Naive thymus-derived CD4-positive, alpha-beta T cell (primary cell): ENCODE data around the gene UBN1. TPM values are rescaled to one million over a fixed set of nuclear protein-coding genes. Genes with fewer than 3 reads are reported as not detected.

Source experiments
- ATAC-seq: fragments of 150-1000 bp; cut with Tn5 transposase; 2 replicates; pipeline ENCODE4 v1.10.0; 2021; ENCODE audit warnings: mild to moderate bottlenecking, moderate library complexity
- CTCF ChIA-PET: fragments of 350-600 bp; sonication (Branson Sonifier 250); formaldehyde crosslinking; loops from one replicate; lab custom pipeline; 2021; ENCODE audit warnings: antibody characterized with exemption; lab: Charles Lee
- POLR2A ChIA-PET: fragments of 350-600 bp; sonication (Branson Sonifier 250); formaldehyde crosslinking; loops from one replicate; lab custom pipeline; 2021; ENCODE audit warnings: antibody characterized with exemption, inconsistent platforms; lab: Charles Lee
- DNase-seq, 9 donors: peaks; one replicate each; pipeline versions ENCODE4 v3.0.0 to v3.0.0-alpha.2; 2020 to 2022; ENCODE audit warnings: mixed read lengths in 1 of 9
- H3K27ac ChIP-seq: one replicate; pipeline ENCODE4 v1.7.0; 2013; ENCODE audit warnings: mild to moderate bottlenecking, low read depth, low read length, moderate library complexity
- H3K27me3 ChIP-seq, 2 donors: one replicate each; pipeline ENCODE4 v1.7.0; 2013; ENCODE audit warnings: low read length in 2 of 2, mild to moderate bottlenecking in 2 of 2, moderate library complexity in 2 of 2; ENCODE audit not compliant: control insufficient read depth in 2 of 2, insufficient read depth in 2 of 2
- H3K36me3 ChIP-seq, 3 experiments: 1 replicate in 2 of 3; 2 replicates in 1 of 3; pipeline ENCODE4 v1.7.0; 2013; ENCODE audit warnings: low read length in 3 of 3, mild to moderate bottlenecking in 3 of 3, moderate library complexity in 1 of 3; ENCODE audit not compliant: insufficient read depth in 3 of 3, control insufficient read depth in 2 of 3
- H3K4me1 ChIP-seq, 2 donors: one replicate each; pipeline ENCODE4 v1.7.0; 2013; ENCODE audit warnings: low read length in 2 of 2, mild to moderate bottlenecking in 2 of 2, moderate library complexity in 1 of 2; ENCODE audit not compliant: control insufficient read depth in 2 of 2, insufficient read depth in 2 of 2
- H3K4me3 ChIP-seq: 2 replicates; pipeline ENCODE4 v1.7.0; 2013; ENCODE audit warnings: mild to moderate bottlenecking, low read length
- H3K9me3 ChIP-seq, 3 experiments: 1 replicate in 2 of 3; 2 replicates in 1 of 3; pipeline ENCODE4 v1.7.0; 2013; ENCODE audit warnings: low read length in 3 of 3; ENCODE audit not compliant: control insufficient read depth in 2 of 3
- H3K27ac Mint-ChIP-seq, 9 donors: one replicate each; pipeline ENCODE4 v1.8.0; 2020 to 2022; ENCODE audit warnings: mixed read lengths in 9 of 9, mild to moderate bottlenecking in 8 of 9, moderate library complexity in 5 of 9, inconsistent platforms in 2 of 9
- H3K27me3 Mint-ChIP-seq, 5 donors: one replicate each; pipeline ENCODE4 v1.8.0; 2021 to 2022; ENCODE audit warnings: mixed read lengths in 5 of 5, mild to moderate bottlenecking in 1 of 5
- H3K36me3 Mint-ChIP-seq, 5 donors: one replicate each; pipeline ENCODE4 v1.8.0; 2020 to 2022; ENCODE audit warnings: mixed read lengths in 5 of 5, mild to moderate bottlenecking in 3 of 5, inconsistent platforms in 1 of 5
- H3K4me1 Mint-ChIP-seq, 7 donors: one replicate each; pipeline ENCODE4 v1.8.0; 2020 to 2022; ENCODE audit warnings: mixed read lengths in 7 of 7, mild to moderate bottlenecking in 3 of 7, inconsistent platforms in 1 of 7
- H3K4me3 Mint-ChIP-seq, 10 donors: one replicate each; pipeline ENCODE4 v1.8.0; 2020 to 2022; ENCODE audit warnings: mild to moderate bottlenecking in 10 of 10, mixed read lengths in 10 of 10, moderate library complexity in 6 of 10, inconsistent platforms in 2 of 10
- H3K9me3 Mint-ChIP-seq, 11 donors: one replicate each; pipeline ENCODE4 v1.8.0; 2020 to 2022; ENCODE audit warnings: mixed read lengths in 11 of 11, mild to moderate bottlenecking in 4 of 11, inconsistent platforms in 1 of 11, moderate library complexity in 1 of 11
- intact Hi-C, 2 donors: fragments of 100-400 bp; cut with micrococcal nuclease; formaldehyde crosslinking; loops; one replicate each; pipeline ENCODE4 v1.15.1; 2023
- polyA plus RNA-seq, 2 donors: library from polyadenylated mRNA; unstranded; fragments of 300-500 nt; fragmentation: Illumina TruSeq; gene quantifications; one replicate each; pipeline ENCODE4 v1.2.3, GENCODE V29; 2021
- total RNA-seq, 6 experiments: library from RNA in 5 of 6; stranded (reverse) in 5 of 6; gene quantifications; 1 replicate in 5 of 6; 2 replicates in 1 of 6; pipeline ENCODE4 v1.2.3 and lab custom pipeline; 2021 to 2026

The UBN1 gene
- total and polyA plus RNA-seq, 7 experiments from 2014 or later: 11.0 to 58.7 (median 40.0) TPM

- DNase-seq: no peak
- H3K36me3 ChIP-seq: peaks cover 0 to 80% (median 18%) of the 10 kb centered on the region in 3 experiments
- POLR2A ChIA-PET: no interaction called here
Measured at GRCh38 chr16:4813251-4814003, 33.9 kb upstream of the UBN1 start.

GRCh38 chr16:4814046-4814445, 33.2 kb upstream of the UBN1 start:
- no peaks in the 10 kb centered on the region for H3K9me3 Mint-ChIP-seq
- Histone ChIP-seq H3K36me3 (peaks cover 0 to 80% (median 18%) of the 10 kb centered on the region in 3 experiments), H3K4me3 (no peak overlapping the region), H3K9me3 (no peaks in the 10 kb centered on the region), H3K4me1 (no peaks in the 10 kb centered on the region), H3K27me3 (no peaks in the 10 kb centered on the region), H3K27ac (no peak overlapping the region)
- ChIA-PET CTCF (no interaction called here), POLR2A (no interaction called here)
- peaks cover 0 to 49% (median 16%) of the 10 kb centered on the region in 5 donors for H3K36me3 Mint-ChIP-seq
- ATAC-seq (no peak), DNase-seq (no peak)
- no peaks in the 10 kb centered on the region for H3K27me3 Mint-ChIP-seq
- intact Hi-C loops: no loop called here
- H3K27ac Mint-ChIP-seq: peak overlapping the region in 1 of 9 donors; percentile 52
- no peak overlapping the region for H3K4me3 Mint-ChIP-seq
- H3K4me1 Mint-ChIP-seq: peaks cover 0 to 3% (median 0%) of the 10 kb centered on the region in 7 donors

More at GRCh38 chr16:4813251-4814003, 33.9 kb upstream of the UBN1 start:
- Mint-ChIP-seq H3K4me3 (no peak overlapping the region), H3K27me3 (no peaks in the 10 kb centered on the region), H3K36me3 (peaks cover 0 to 45% (median 12%) of the 10 kb centered on the region in 5 donors), H3K4me1 (peaks cover 0 to 2% (median 0%) of the 10 kb centered on the region in 7 donors), H3K27ac (peak overlapping the region in 1 of 9 donors; percentile 49), H3K9me3 (no peaks in the 10 kb centered on the region)
- no peaks in the 10 kb centered on the region for H3K4me1 ChIP-seq
- CTCF ChIA-PET: no interaction called here
- no peaks in the 10 kb centered on the region for H3K27me3 ChIP-seq
- intact Hi-C loops: no loop called here
- no peak for ATAC-seq
- H3K27ac ChIP-seq: no peak overlapping the region
- no peak overlapping the region for H3K4me3 ChIP-seq
- no peaks in the 10 kb centered on the region for H3K9me3 ChIP-seq

GRCh38 chr16:4814542-4815173, 32.6 kb upstream of the UBN1 start:
- no peak overlapping the region for H3K4me3 Mint-ChIP-seq
- DNase-seq (no peak), ATAC-seq (no peak)
- no peaks in the 10 kb centered on the region for H3K9me3 ChIP-seq
- CTCF ChIA-PET: no interaction called here
- peaks cover 0 to 49% (median 16%) of the 10 kb centered on the region in 5 donors for H3K36me3 Mint-ChIP-seq
- H3K4me3 ChIP-seq: no peak overlapping the region
- intact Hi-C loops: no loop called here
- POLR2A ChIA-PET: interaction anchor here (0.6 kb wide), 1 partner anchor 46 kb away, joined by 3 read pairs; no protein-coding TSS in a partner anchor
- H3K4me1 ChIP-seq: no peaks in the 10 kb centered on the region
- H3K27ac Mint-ChIP-seq: peak overlapping the region in 1 of 9 donors; percentile 52
- peaks cover 0 to 79% (median 18%) of the 10 kb centered on the region in 3 experiments for H3K36me3 ChIP-seq
- no peaks in the 10 kb centered on the region for H3K27me3 Mint-ChIP-seq
- no peaks in the 10 kb centered on the region for H3K9me3 Mint-ChIP-seq
- no peak overlapping the region for H3K27ac ChIP-seq
- no peaks in the 10 kb centered on the region for H3K27me3 ChIP-seq
- H3K4me1 Mint-ChIP-seq: peaks cover 0 to 3% (median 0%) of the 10 kb centered on the region in 7 donors

GRCh38 chr16:4820652-4821051, 26.6 kb upstream of the UBN1 start:
- Mint-ChIP-seq H3K4me3 (no peak overlapping the region), H3K27ac (peak overlapping the region in 1 of 9 donors; percentile 19), H3K4me1 (peaks cover 0 to 8% (median 0%) of the 10 kb centered on the region in 7 donors), H3K36me3 (peaks cover 7 to 37% (median 20%) of the 10 kb centered on the region in 5 donors), H3K27me3 (no peaks in the 10 kb centered on the region), H3K9me3 (no peaks in the 10 kb centered on the region)
- POLR2A ChIA-PET: no interaction called here
- ATAC-seq (no peak), DNase-seq (no peak)
- CTCF ChIA-PET: interaction anchor here (0.6 kb wide), 1 partner anchor 12 kb away, joined by 3 read pairs; no protein-coding TSS in a partner anchor
- Histone ChIP-seq H3K4me1 (no peaks in the 10 kb centered on the region), H3K36me3 (peaks cover 11 to 84% (median 16%) of the 10 kb centered on the region in 3 experiments), H3K4me3 (no peak overlapping the region), H3K27ac (no peak overlapping the region), H3K9me3 (no peaks in the 10 kb centered on the region), H3K27me3 (no peaks in the 10 kb centered on the region)
- intact Hi-C loops: no loop called here

- H3K27ac Mint-ChIP-seq: no peak overlapping the region
- peaks cover 7 to 35% (median 14%) of the 10 kb centered on the region in 5 donors for H3K36me3 Mint-ChIP-seq
- POLR2A ChIA-PET: interaction anchor here (0.6 kb wide), 1 partner anchor 24 kb away, joined by 4 read pairs; no protein-coding TSS in a partner anchor
Measured at GRCh38 chr16:4825196-4825595, 22.1 kb upstream of the UBN1 start.

GRCh38 chr16:4826526-4826925, 20.8 kb upstream of the UBN1 start:
- no peak overlapping the region for H3K27ac Mint-ChIP-seq
- intact Hi-C loops: no loop called here
- no peaks in the 10 kb centered on the region for H3K27me3 ChIP-seq
- H3K4me1 Mint-ChIP-seq: peaks cover 0 to 19% (median 6%) of the 10 kb centered on the region in 7 donors
- ATAC-seq (no peak), DNase-seq (no peak)
- ChIA-PET CTCF (no interaction called here), POLR2A (interaction anchor here (0.6 kb wide), 1 partner anchor 18 kb away, joined by 3 read pairs; no protein-coding TSS in a partner anchor)
- no peak overlapping the region for H3K4me3 ChIP-seq
- H3K27ac ChIP-seq: no peak overlapping the region
- no peaks in the 10 kb centered on the region for H3K4me1 ChIP-seq
- no peaks in the 10 kb centered on the region for H3K27me3 Mint-ChIP-seq
- H3K36me3 Mint-ChIP-seq: peaks cover 16 to 36% (median 24%) of the 10 kb centered on the region in 5 donors
- H3K4me3 Mint-ChIP-seq: no peak overlapping the region
- no peaks in the 10 kb centered on the region for H3K9me3 ChIP-seq
- no peaks in the 10 kb centered on the region for H3K9me3 Mint-ChIP-seq
- peaks cover 14 to 91% (median 30%) of the 10 kb centered on the region in 3 experiments for H3K36me3 ChIP-seq

More at GRCh38 chr16:4825196-4825595, 22.1 kb upstream of the UBN1 start:
- Mint-ChIP-seq H3K4me3 (no peak overlapping the region), H3K9me3 (no peaks in the 10 kb centered on the region), H3K27me3 (no peaks in the 10 kb centered on the region), H3K4me1 (peaks cover 0 to 8% (median 0%) of the 10 kb centered on the region in 7 donors)
- Histone ChIP-seq H3K4me1 (no peaks in the 10 kb centered on the region), H3K4me3 (no peak overlapping the region), H3K36me3 (peaks cover 5 to 91% (median 26%) of the 10 kb centered on the region in 3 experiments), H3K9me3 (no peaks in the 10 kb centered on the region), H3K27ac (no peak overlapping the region), H3K27me3 (no peaks in the 10 kb centered on the region)
- DNase-seq (no peak), ATAC-seq (no peak)
- intact Hi-C loops: no loop called here
- CTCF ChIA-PET: no interaction called here
